Caco-2 (cell line): ENCODE data around the gene C2orf69. TPM values are rescaled to one million over a fixed set of nuclear protein-coding genes. Genes with fewer than 3 reads are reported as not detected.

Experiments used
- BruUV-seq: library from RNA; stranded (reverse); fragments of 400-500 nt; replicated peaks from 2 replicates; lab custom pipeline; 2021; lab: Mats Ljungman, UMichigan
- CTCF ChIA-PET: fragments of 300-600 bp; sonication (Branson Sonifier 250); formaldehyde crosslinking; loops from one replicate; lab custom pipeline; 2022; ENCODE audit warnings: antibody characterized with exemption; lab: Charles Lee
- POLR2A ChIA-PET: fragments of 300-600 bp; sonication (Branson Sonifier 250); formaldehyde crosslinking; loops from one replicate; lab custom pipeline; 2022; ENCODE audit warnings: antibody characterized with exemption; lab: Charles Lee
- DNase-seq, 2 experiments: peaks; one replicate each; pipeline versions ENCODE4 v3.0.0 to v3.0.0-alpha.2; 2020 to 2022
- H3K27me3 ChIP-seq: replicated peaks from 2 replicates; pipeline ENCODE4 v1.6.0; 2011; ENCODE audit warnings: low read length; ENCODE audit not compliant: control insufficient read depth, insufficient read depth
- H3K36me3 ChIP-seq: 2 replicates; pipeline ENCODE4 v1.5.1; 2011; ENCODE audit warnings: low read length; ENCODE audit not compliant: control insufficient read depth, insufficient read depth
- H3K4me1 ChIP-seq: fragments of 250-450 bp; sonication (Bioruptor Pico); 2 replicates; pipeline ENCODE4 v1.5.1; 2020; ENCODE audit warnings: mild to moderate bottlenecking
- H3K4me3 ChIP-seq: 2 replicates; pipeline ENCODE4 v1.5.1; 2011; ENCODE audit warnings: low read depth, mild to moderate bottlenecking, control low read depth, low read length
- H3K9me3 ChIP-seq: fragments of 250-450 bp; sonication (Bioruptor Pico); 2 replicates; pipeline ENCODE4 v1.5.1; 2020; ENCODE audit warnings: mild to moderate bottlenecking, moderate library complexity
- H3K27ac Mint-ChIP-seq: one replicate; pipeline ENCODE4 v1.8.0; 2022; ENCODE audit warnings: mixed read lengths; ENCODE audit not compliant: unreplicated experiment
- H3K27me3 Mint-ChIP-seq: one replicate; pipeline ENCODE4 v1.8.0; 2022; ENCODE audit warnings: mixed read lengths; ENCODE audit not compliant: insufficient read depth, unreplicated experiment
- H3K36me3 Mint-ChIP-seq: one replicate; pipeline ENCODE4 v1.8.0; 2022; ENCODE audit warnings: mild to moderate bottlenecking, mixed read lengths; ENCODE audit not compliant: insufficient read depth, unreplicated experiment
- H3K4me1 Mint-ChIP-seq: one replicate; pipeline ENCODE4 v1.8.0; 2022; ENCODE audit warnings: low read depth, mixed read lengths; ENCODE audit not compliant: unreplicated experiment
- H3K4me3 Mint-ChIP-seq: one replicate; pipeline ENCODE4 v1.8.0; 2022; ENCODE audit warnings: mild to moderate bottlenecking, moderate library complexity, mixed read lengths; ENCODE audit not compliant: unreplicated experiment
- H3K9me3 Mint-ChIP-seq: one replicate; pipeline ENCODE4 v1.8.0; 2022; ENCODE audit warnings: mixed read lengths; ENCODE audit not compliant: unreplicated experiment
- CTCF ChIP-seq, 2 experiments: fragments of 200-600 bp in 1 of 2; IDR thresholded peaks; 1 replicate in 1 of 2; 2 replicates in 1 of 2; pipeline versions ENCODE4 v1.5.1 to v1.8.0; 2011 to 2022; ENCODE audit warnings: antibody characterized with exemption in 1 of 2, control low read depth in 1 of 2, inconsistent platforms in 1 of 2, low read depth in 1 of 2, low read length in 1 of 2, mild to moderate bottlenecking in 1 of 2, moderate library complexity in 1 of 2; ENCODE audit not compliant: insufficient read depth in 1 of 2, severe bottlenecking in 1 of 2, unreplicated experiment in 1 of 2
- intact Hi-C: fragments of 100-400 bp; cut with micrococcal nuclease; formaldehyde crosslinking; loops from one replicate; pipeline ENCODE4 v1.10.0; 2022; ENCODE audit not compliant: unreplicated experiment
- total RNA-seq: library from RNA; stranded (reverse); gene quantifications from 2 replicates; pipeline ENCODE4 v1.2.3, GENCODE V29; 2022

C2orf69 gene
- total RNA-seq, 1 experiment from 2014 or later: 17.1 TPM

DNA sequence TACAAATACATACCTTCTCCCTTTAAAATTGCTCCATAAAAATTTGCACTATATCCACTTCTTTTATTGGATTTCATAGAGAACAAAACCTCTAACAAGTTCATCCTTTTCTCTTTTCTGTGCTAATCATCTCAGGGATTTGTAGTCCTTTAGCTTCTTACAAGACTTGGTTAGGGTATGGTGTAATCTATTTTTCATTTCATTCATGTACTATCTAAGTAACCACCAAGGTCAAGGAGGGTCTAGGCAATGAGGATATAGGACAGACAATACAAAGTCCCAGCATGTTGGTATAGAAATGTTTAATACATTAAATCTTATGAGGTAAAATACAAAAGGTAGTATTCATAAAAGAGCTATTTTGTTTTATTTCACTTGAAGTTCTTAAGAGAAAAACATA lies 17.5 kb downstream of the C2orf69 start:
- Histone ChIP-seq H3K9me3 (no peaks in the 10 kb centered on the region), H3K4me3 (no peak overlapping the region), H3K36me3 (peaks cover 1% of the 10 kb centered on the region; the same call in 1 of the 2 replicates), H3K4me1 (no peaks in the 10 kb centered on the region), H3K27me3 (no peaks in the 10 kb centered on the region)
- Mint-ChIP-seq H3K36me3 (peaks cover 59% of the 10 kb centered on the region), H3K27ac (peak overlapping the region; percentile 64), H3K9me3 (no peaks in the 10 kb centered on the region), H3K4me1 (no peaks in the 10 kb centered on the region), H3K4me3 (no peak overlapping the region), H3K27me3 (no peaks in the 10 kb centered on the region)
- no peak for DNase-seq
- CTCF ChIA-PET: no interaction called here
- POLR2A ChIA-PET: interaction anchor here (0.6 kb wide), 2 partner anchors 540 to 1035 kb away, joined by 5 to 10 read pairs; partner anchors contain the start of gene ORC2
- no TSS peak for BruUV-seq
- no peak for TF ChIP-seq CTCF (IDR thresholded peaks at IDR 0.05; ENCODE audit: insufficient read depth in 1 of 2, low read depth in 1 of 2, low read length in 1 of 2, severe bottlenecking in 1 of 2, unreplicated experiment in 1 of 2)
- intact Hi-C loops: no loop called here

GRCh38 chr2:199929262-199929661 lies 18.2 kb downstream of the C2orf69 start:
- Histone ChIP-seq H3K4me1 (no peaks in the 10 kb centered on the region), H3K9me3 (no peaks in the 10 kb centered on the region), H3K36me3 (peaks cover 1% of the 10 kb centered on the region; the same call in 1 of the 2 replicates), H3K4me3 (no peak overlapping the region), H3K27me3 (no peaks in the 10 kb centered on the region)
- no peak for TF ChIP-seq CTCF (IDR thresholded peaks at IDR 0.05; ENCODE audit: insufficient read depth in 1 of 2, low read depth in 1 of 2, low read length in 1 of 2, severe bottlenecking in 1 of 2, unreplicated experiment in 1 of 2)
- Mint-ChIP-seq H3K9me3 (no peaks in the 10 kb centered on the region), H3K27me3 (no peaks in the 10 kb centered on the region), H3K27ac (peak overlapping the region; percentile 64), H3K36me3 (peaks cover 60% of the 10 kb centered on the region), H3K4me1 (no peaks in the 10 kb centered on the region), H3K4me3 (no peak overlapping the region)
- no peak for DNase-seq
- ChIA-PET POLR2A (no interaction called here), CTCF (interaction anchor here (0.6 to 0.7 kb wide), 2 partner anchors 14 to 66 kb away, joined by 3 read pairs; no protein-coding TSS in a partner anchor)
- intact Hi-C loops: no loop called here
- BruUV-seq: no TSS peak

DNA sequence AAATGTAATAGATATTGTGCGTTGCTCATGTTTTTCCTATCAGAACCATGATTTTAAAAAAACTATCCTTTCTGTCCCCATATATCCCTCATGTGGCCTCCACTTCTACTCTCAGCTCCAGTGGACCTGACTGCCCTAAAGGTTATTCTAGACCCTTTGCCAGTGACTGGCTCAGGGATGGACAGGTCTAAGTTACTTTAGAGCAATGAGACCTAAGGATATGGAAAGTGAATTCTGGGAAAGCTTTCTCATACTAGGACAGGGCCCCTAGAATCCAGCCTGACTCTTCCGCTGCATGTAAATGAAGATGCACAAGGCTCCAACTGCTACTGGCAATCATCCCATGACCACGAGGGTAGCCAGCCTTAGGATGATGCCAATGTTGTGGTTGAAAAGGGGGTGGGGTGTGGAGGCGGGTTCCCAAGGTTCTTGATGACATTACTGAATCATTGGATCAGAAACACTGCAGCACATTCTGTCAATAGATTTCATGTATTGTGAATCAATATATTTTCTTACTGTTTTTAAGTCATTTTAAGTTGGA lies 21.3 kb downstream of the C2orf69 start:
- Mint-ChIP-seq H3K9me3 (no peaks in the 10 kb centered on the region), H3K36me3 (peaks cover 48% of the 10 kb centered on the region), H3K4me3 (no peak overlapping the region), H3K27ac (no peak overlapping the region), H3K4me1 (no peaks in the 10 kb centered on the region), H3K27me3 (no peaks in the 10 kb centered on the region)
- H3K4me1 ChIP-seq: 0 out of 2 replicates have a peak, but pooled peaks cover 7% of the 10 kb centered on the region
- TF ChIP-seq CTCF (IDR thresholded peaks at IDR 0.05; ENCODE audit: insufficient read depth in 1 of 2, low read depth in 1 of 2, low read length in 1 of 2, severe bottlenecking in 1 of 2, unreplicated experiment in 1 of 2): no peak
- H3K27me3 ChIP-seq: no peaks in the 10 kb centered on the region
- no TSS peak for BruUV-seq
- no peaks in the 10 kb centered on the region for H3K9me3 ChIP-seq
- no peak overlapping the region for H3K4me3 ChIP-seq
- no peak for DNase-seq
- H3K36me3 ChIP-seq: peaks cover 3% of the 10 kb centered on the region; the same call in 1 of the 2 replicates
- ChIA-PET CTCF (no interaction called here), POLR2A (no interaction called here)
- intact Hi-C loops: no loop called here
